WTC11 (cell line): ENCODE results near the gene GALT. TPM values are rescaled to one million over a fixed set of nuclear protein-coding genes. Genes with fewer than 3 reads are reported as not detected.

ENCODE experiments used
- ATAC-seq: fragments of 200-7000 bp; cut with Tn5 transposase; 2 replicates; pipeline ENCODE4 v1.10.0; 2021; ENCODE audit warnings: mild to moderate bottlenecking, moderate library complexity
- CTCF ChIA-PET: fragments of 300-600 bp; sonication (Branson Sonifier 250); formaldehyde crosslinking; loops from one replicate; lab custom pipeline; 2021; ENCODE audit warnings: antibody characterized with exemption; lab: Charles Lee
- POLR2A ChIA-PET: fragments of 350-600 bp; sonication (Branson Sonifier 250); formaldehyde crosslinking; loops from one replicate; lab custom pipeline; 2021; ENCODE audit warnings: antibody characterized with exemption; lab: Charles Lee
- DNase-seq: peaks from one replicate; pipeline ENCODE4 v3.0.0; 2021; ENCODE audit warnings: low spot score
- H3K27ac Mint-ChIP-seq: 2 replicates; pipeline ENCODE4 v1.8.0; 2021; ENCODE audit warnings: mixed read lengths
- H3K27me3 Mint-ChIP-seq: 2 replicates; pipeline ENCODE4 v1.8.0; 2021; ENCODE audit warnings: low read depth, mild to moderate bottlenecking, moderate library complexity, mixed read lengths
- H3K36me3 Mint-ChIP-seq: 2 replicates; pipeline ENCODE4 v1.8.0; 2021; ENCODE audit warnings: mixed read lengths
- H3K4me1 Mint-ChIP-seq: 2 replicates; pipeline ENCODE4 v1.8.0; 2022; ENCODE audit warnings: mixed read lengths
- H3K4me3 Mint-ChIP-seq: 2 replicates; pipeline ENCODE4 v1.8.0; 2021; ENCODE audit warnings: mild to moderate bottlenecking, moderate library complexity, mixed read lengths
- H3K9me3 Mint-ChIP-seq: 2 replicates; pipeline ENCODE4 v1.8.0; 2021; ENCODE audit warnings: mixed read lengths
- CREM ChIP-seq: sonication (generic); formaldehyde crosslinking; IDR thresholded peaks from 2 replicates; pipeline ENCODE4 v1.8.1; 2022; ENCODE audit warnings: mild to moderate bottlenecking, missing genetic modification reagents, moderate library complexity
- FOXP1 ChIP-seq: sonication (generic); formaldehyde crosslinking; IDR thresholded peaks from 2 replicates; pipeline ENCODE4 v1.8.0; 2022; ENCODE audit warnings: missing genetic modification reagents, mild to moderate bottlenecking, moderate library complexity, borderline replicate concordance
- NR2C2 ChIP-seq: sonication (generic); formaldehyde crosslinking; IDR thresholded peaks from 2 replicates; pipeline ENCODE4 v1.8.0; 2022; ENCODE audit warnings: mild to moderate bottlenecking, missing genetic modification reagents
- RORB ChIP-seq: fragments of 250-450 bp; sonication (Bioruptor Pico); IDR thresholded peaks from 2 replicates; pipeline ENCODE4 v1.9.0; 2021; ENCODE audit warnings: mild to moderate bottlenecking
- SMAD3 ChIP-seq: sonication (generic); formaldehyde crosslinking; IDR thresholded peaks from 2 replicates; pipeline ENCODE4 v1.8.0; 2022; ENCODE audit warnings: missing genetic modification reagents, mild to moderate bottlenecking, borderline replicate concordance
- SP1 ChIP-seq: sonication (generic); formaldehyde crosslinking; conservative IDR thresholded peaks from 2 replicates; pipeline ENCODE4 v1.8.1; 2022; ENCODE audit warnings: missing genetic modification reagents
- ZNF232 ChIP-seq: sonication (generic); formaldehyde crosslinking; IDR thresholded peaks from 2 replicates; pipeline ENCODE4 v1.8.0; 2022; ENCODE audit warnings: mild to moderate bottlenecking, missing genetic modification reagents
- ZNF416 ChIP-seq: fragments of 250-450 bp; sonication (Bioruptor Pico); IDR thresholded peaks from 2 replicates; pipeline ENCODE4 v1.9.0; 2021; ENCODE audit warnings: mild to moderate bottlenecking, inconsistent platforms
- total RNA-seq: library from RNA; stranded (reverse); gene quantifications from 3 replicates; pipeline ENCODE4 v1.2.3, GENCODE V29; 2021
- TF ChIP-seq, protein P1 (sequence below): sonication (generic); formaldehyde crosslinking; IDR thresholded peaks from 2 replicates; pipeline ENCODE4 v1.8.0; 2023; ENCODE audit warnings: missing genetic modification reagents
- TF ChIP-seq, protein P2 (sequence below): sonication (generic); formaldehyde crosslinking; conservative IDR thresholded peaks from 2 replicates; pipeline ENCODE4 v1.8.1; 2023; ENCODE audit warnings: mild to moderate bottlenecking, low read depth, missing genetic modification reagents, moderate library complexity
- TF ChIP-seq, protein P3 (sequence below): sonication (generic); formaldehyde crosslinking; IDR thresholded peaks from 2 replicates; pipeline ENCODE4 v1.8.0; 2022; ENCODE audit warnings: mild to moderate bottlenecking, missing genetic modification reagents
- TF ChIP-seq, protein P4 (sequence below): sonication (generic); formaldehyde crosslinking; IDR thresholded peaks from 2 replicates; pipeline ENCODE4 v1.8.1; 2022; ENCODE audit warnings: missing genetic modification reagents, borderline replicate concordance

The GALT gene
- total RNA-seq, 1 experiment from 2014 or later, result 39.7 TPM

DNA sequence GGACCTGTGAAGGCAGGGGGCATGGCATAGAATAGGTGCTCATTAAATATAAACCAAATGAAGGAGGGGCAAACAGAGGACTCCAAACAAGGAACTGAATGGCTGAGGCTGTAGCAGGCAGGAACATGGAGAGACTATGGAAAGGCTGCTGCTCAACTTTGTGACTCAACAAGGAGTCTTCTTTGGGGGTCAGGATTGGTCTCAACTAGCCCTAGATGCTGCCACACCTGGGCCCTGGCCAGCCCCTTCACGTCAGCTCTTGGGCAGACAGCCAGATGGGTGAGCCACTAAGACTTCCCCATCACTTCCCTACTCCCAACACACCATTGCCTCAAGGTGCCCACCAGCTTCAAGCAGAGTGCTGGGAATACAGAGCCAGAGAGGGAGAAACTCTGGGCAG is 45.6 kb upstream of the GALT start (continued):
- TF ChIP-seq, protein P1, sequence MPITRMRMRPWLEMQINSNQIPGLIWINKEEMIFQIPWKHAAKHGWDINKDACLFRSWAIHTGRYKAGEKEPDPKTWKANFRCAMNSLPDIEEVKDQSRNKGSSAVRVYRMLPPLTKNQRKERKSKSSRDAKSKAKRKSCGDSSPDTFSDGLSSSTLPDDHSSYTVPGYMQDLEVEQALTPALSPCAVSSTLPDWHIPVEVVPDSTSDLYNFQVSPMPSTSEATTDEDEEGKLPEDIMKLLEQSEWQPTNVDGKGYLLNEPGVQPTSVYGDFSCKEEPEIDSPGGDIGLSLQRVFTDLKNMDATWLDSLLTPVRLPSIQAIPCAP (CRISPR knock-in tag), result no peak
- TF ChIP-seq ZNF232 (CRISPR knock-in tag), result no peak
- TF ChIP-seq SMAD3 (CRISPR knock-in tag), result no peak
- TF ChIP-seq, protein P2, sequence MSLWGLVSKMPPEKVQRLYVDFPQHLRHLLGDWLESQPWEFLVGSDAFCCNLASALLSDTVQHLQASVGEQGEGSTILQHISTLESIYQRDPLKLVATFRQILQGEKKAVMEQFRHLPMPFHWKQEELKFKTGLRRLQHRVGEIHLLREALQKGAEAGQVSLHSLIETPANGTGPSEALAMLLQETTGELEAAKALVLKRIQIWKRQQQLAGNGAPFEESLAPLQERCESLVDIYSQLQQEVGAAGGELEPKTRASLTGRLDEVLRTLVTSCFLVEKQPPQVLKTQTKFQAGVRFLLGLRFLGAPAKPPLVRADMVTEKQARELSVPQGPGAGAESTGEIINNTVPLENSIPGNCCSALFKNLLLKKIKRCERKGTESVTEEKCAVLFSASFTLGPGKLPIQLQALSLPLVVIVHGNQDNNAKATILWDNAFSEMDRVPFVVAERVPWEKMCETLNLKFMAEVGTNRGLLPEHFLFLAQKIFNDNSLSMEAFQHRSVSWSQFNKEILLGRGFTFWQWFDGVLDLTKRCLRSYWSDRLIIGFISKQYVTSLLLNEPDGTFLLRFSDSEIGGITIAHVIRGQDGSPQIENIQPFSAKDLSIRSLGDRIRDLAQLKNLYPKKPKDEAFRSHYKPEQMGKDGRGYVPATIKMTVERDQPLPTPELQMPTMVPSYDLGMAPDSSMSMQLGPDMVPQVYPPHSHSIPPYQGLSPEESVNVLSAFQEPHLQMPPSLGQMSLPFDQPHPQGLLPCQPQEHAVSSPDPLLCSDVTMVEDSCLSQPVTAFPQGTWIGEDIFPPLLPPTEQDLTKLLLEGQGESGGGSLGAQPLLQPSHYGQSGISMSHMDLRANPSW (CRISPR knock-in tag), result no peak
- TF ChIP-seq FOXP1 (CRISPR knock-in tag), result no peak
- TF ChIP-seq CREM (CRISPR knock-in tag), result no peak
- no peak for TF ChIP-seq ZNF416 (CRISPR knock-in tag)
- TF ChIP-seq NR2C2 (CRISPR knock-in tag), result no peak
- TF ChIP-seq SP1 (CRISPR knock-in tag), result no peak
- TF ChIP-seq, protein P3, sequence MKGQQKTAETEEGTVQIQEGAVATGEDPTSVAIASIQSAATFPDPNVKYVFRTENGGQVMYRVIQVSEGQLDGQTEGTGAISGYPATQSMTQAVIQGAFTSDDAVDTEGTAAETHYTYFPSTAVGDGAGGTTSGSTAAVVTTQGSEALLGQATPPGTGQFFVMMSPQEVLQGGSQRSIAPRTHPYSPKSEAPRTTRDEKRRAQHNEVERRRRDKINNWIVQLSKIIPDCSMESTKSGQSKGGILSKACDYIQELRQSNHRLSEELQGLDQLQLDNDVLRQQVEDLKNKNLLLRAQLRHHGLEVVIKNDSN (CRISPR knock-in tag), result no peak

DNA sequence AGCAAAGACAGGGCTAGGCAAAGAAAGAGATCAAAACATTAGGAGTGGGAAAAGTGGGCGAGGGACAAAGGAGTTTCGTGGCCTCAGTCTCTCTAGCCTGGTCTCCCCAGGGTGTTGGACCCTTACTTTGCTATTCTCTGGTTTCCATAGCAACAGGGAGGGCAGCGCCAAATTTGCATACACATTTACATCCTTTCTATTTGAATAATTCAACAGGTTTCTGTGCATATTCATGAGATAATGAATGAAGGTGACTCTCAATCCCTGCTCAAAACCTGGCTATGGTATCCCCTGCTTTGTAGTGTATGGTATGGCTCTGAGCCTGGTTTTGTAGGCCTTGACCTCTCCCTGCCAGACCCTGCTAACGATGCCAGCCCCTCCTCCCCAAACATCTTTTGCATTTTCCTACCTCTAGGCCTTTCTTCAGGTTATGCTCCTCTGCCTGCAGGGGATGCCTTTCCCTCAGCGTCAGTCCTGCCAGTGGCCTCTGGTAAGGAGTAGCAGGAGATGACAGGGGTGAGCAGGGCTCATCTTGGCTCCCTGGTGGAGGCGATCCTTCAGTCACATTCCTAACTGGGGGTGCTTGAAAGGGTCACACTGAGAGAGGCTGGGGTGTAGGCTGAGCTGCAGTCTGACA is 44.4 kb upstream of the GALT start:
- H3K27ac Mint-ChIP-seq, result no peak overlapping the region

More for the DNA sequence above, 44.4 kb upstream of the GALT start:
- ATAC-seq, result peak; percentile 57
- Mint-ChIP-seq H3K27me3 (peaks cover 3% of the 10 kb centered on the region), H3K36me3 (no peaks in the 10 kb centered on the region), H3K4me3 (no peak overlapping the region), H3K9me3 (no peaks in the 10 kb centered on the region), H3K4me1 (peaks cover 9% of the 10 kb centered on the region)
- POLR2A ChIA-PET, result no interaction called here
- CTCF ChIA-PET, result interaction anchor here (0.7 to 7.0 kb wide), 15 partner anchors 10 to 222 kb away, joined by 3 to 96 read pairs (median 16); partner anchors contain the start of gene DCTN3
- no peak for TF ChIP-seq RORB (CRISPR knock-in tag)
- TF ChIP-seq, protein P2 (CRISPR knock-in tag), result no peak
- TF ChIP-seq, protein P4, sequence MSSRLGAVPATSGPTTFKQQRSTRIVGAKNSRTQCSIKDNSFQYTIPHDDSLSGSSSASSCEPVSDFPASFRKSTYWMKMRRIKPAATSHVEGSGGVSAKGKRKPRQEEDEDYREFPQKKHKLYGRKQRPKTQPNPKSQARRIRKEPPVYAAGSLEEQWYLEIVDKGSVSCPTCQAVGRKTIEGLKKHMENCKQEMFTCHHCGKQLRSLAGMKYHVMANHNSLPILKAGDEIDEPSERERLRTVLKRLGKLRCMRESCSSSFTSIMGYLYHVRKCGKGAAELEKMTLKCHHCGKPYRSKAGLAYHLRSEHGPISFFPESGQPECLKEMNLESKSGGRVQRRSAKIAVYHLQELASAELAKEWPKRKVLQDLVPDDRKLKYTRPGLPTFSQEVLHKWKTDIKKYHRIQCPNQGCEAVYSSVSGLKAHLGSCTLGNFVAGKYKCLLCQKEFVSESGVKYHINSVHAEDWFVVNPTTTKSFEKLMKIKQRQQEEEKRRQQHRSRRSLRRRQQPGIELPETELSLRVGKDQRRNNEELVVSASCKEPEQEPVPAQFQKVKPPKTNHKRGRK (CRISPR knock-in tag), result no peak
- no peak for DNase-seq
